Thyroid gland (tissue), 4 donors: ENCODE measurements around the gene PDGFB.

ENCODE experiments used
- POLR2A ChIP-seq, 2 donors: fragments of 450-650 bp; IDR thresholded peaks; one replicate each; pipeline ENCODE4 v1.6.1; 2017; ENCODE audit warnings: antibody characterized with exemption in 2 of 2, mild to moderate bottlenecking in 2 of 2, moderate library complexity in 1 of 2
- TF ChIP-seq, protein P1 (sequence below), 6 experiments: fragments of 200-600 bp in 3 of 6; fragments of 450-650 bp in 3 of 6; sonication (generic) in 3 of 6; IDR thresholded peaks; one replicate each; pipeline ENCODE4 v1.5.1; 2016 to 2019; ENCODE audit warnings: antibody characterized with exemption in 6 of 6, mild to moderate bottlenecking in 2 of 6, inconsistent platforms in 1 of 6, moderate library complexity in 1 of 6

- TF ChIP-seq, protein P1, sequence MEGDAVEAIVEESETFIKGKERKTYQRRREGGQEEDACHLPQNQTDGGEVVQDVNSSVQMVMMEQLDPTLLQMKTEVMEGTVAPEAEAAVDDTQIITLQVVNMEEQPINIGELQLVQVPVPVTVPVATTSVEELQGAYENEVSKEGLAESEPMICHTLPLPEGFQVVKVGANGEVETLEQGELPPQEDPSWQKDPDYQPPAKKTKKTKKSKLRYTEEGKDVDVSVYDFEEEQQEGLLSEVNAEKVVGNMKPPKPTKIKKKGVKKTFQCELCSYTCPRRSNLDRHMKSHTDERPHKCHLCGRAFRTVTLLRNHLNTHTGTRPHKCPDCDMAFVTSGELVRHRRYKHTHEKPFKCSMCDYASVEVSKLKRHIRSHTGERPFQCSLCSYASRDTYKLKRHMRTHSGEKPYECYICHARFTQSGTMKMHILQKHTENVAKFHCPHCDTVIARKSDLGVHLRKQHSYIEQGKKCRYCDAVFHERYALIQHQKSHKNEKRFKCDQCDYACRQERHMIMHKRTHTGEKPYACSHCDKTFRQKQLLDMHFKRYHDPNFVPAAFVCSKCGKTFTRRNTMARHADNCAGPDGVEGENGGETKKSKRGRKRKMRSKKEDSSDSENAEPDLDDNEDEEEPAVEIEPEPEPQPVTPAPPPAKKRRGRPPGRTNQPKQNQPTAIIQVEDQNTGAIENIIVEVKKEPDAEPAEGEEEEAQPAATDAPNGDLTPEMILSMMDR (IDR thresholded peaks at IDR 0.05) = no peak
- no peak for TF ChIP-seq POLR2A (IDR thresholded peaks at IDR 0.05)
Observed at GRCh38 chr22:39206491-39206890, 38.3 kb downstream of the PDGFB start.
